ENCODE measurements around the gene NADK2. TPM values are rescaled to one million over a fixed set of nuclear protein-coding genes. Genes with fewer than 3 reads are reported as not detected.

Gene NADK2
- total and polyA plus RNA-seq, 2 donors (not counting 1 experiment from before 2014, with no cell fraction given) = 11.6 to 26.9 TPM

GRCh38 chr5:36217988-36218387 is 23.7 kb downstream of the NADK2 start:
- no peak for DNase-seq (ENCODE audit: low read depth in 2 of 2)
- Histone ChIP-seq H3K4me2 (ENCODE audit: extremely low read depth, insufficient read depth, low read length) (no peak overlapping the region), H3K79me2 (ENCODE audit: control insufficient read depth, insufficient read depth, low read length) (no peaks in the 10 kb centered on the region)

GRCh38 chr5:36217567-36217966 is 24.2 kb downstream of the NADK2 start:
- no peaks in the 10 kb centered on the region for H3K36me3 ChIP-seq (ENCODE audit: control insufficient read depth, insufficient read depth, low read length)
- H4K20me1 ChIP-seq (ENCODE audit: control insufficient read depth, extremely low read depth, insufficient read depth, low read length) = no peaks in the 10 kb centered on the region
- no peaks in the 10 kb centered on the region for H3K4me1 ChIP-seq (ENCODE audit: control insufficient read depth, extremely low read depth, insufficient read depth, low read length)
- no peaks in the 10 kb centered on the region for H3K27me3 ChIP-seq (ENCODE audit: control insufficient read depth, insufficient read depth, low read length)
- H3K4me2 ChIP-seq (ENCODE audit: extremely low read depth, insufficient read depth, low read length) = no peak overlapping the region
- H3K27ac ChIP-seq (ENCODE audit: insufficient read depth, low read length) = no peak overlapping the region
- no peaks in the 10 kb centered on the region for H3K9me3 ChIP-seq (ENCODE audit: control insufficient read depth, insufficient read depth, low read depth, low read length)
- no peak overlapping the region for H3K9ac ChIP-seq (ENCODE audit: insufficient read depth, low read length)
- no peak overlapping the region for H3K4me3 ChIP-seq (replicated peaks in 1 of 4; ENCODE audit: control extremely low read depth in 1 of 4, insufficient read depth in 1 of 4, low read depth in 3 of 4, low read length in 4 of 4)
- DNase-seq (ENCODE audit: low read depth in 2 of 2) = no peak
- no peak overlapping the region for H2AFZ ChIP-seq (ENCODE audit: low read length)
- H3K79me2 ChIP-seq (ENCODE audit: control insufficient read depth, insufficient read depth, low read length) = no peaks in the 10 kb centered on the region
- TF ChIP-seq CTCF (conservative IDR thresholded peaks at IDR 0.05 in 1 of 2, IDR thresholded peaks at IDR 0.05 in 1 of 2; ENCODE audit: low read depth in 1 of 2, low read length in 2 of 2) = no peak
- TF ChIP-seq EZH2 (IDR thresholded peaks at IDR 0.05; ENCODE audit: low read length, missing control alignments) = no peak

More at GRCh38 chr5:36217988-36218387, 23.7 kb downstream of the NADK2 start:
- Histone ChIP-seq H3K9ac (ENCODE audit: insufficient read depth, low read length) (no peak overlapping the region), H3K27ac (ENCODE audit: insufficient read depth, low read length) (no peak overlapping the region), H3K4me1 (ENCODE audit: control insufficient read depth, extremely low read depth, insufficient read depth, low read length) (no peaks in the 10 kb centered on the region), H3K36me3 (ENCODE audit: control insufficient read depth, insufficient read depth, low read length) (no peaks in the 10 kb centered on the region), H3K9me3 (ENCODE audit: control insufficient read depth, insufficient read depth, low read depth, low read length) (no peaks in the 10 kb centered on the region), H3K4me3 (replicated peaks in 1 of 4; ENCODE audit: control extremely low read depth in 1 of 4, insufficient read depth in 1 of 4, low read depth in 3 of 4, low read length in 4 of 4) (no peak overlapping the region), H3K27me3 (ENCODE audit: control insufficient read depth, insufficient read depth, low read length) (no peaks in the 10 kb centered on the region), H4K20me1 (ENCODE audit: control insufficient read depth, extremely low read depth, insufficient read depth, low read length) (no peaks in the 10 kb centered on the region), H2AFZ (ENCODE audit: low read length) (no peak overlapping the region)
- TF ChIP-seq CTCF (conservative IDR thresholded peaks at IDR 0.05 in 1 of 2, IDR thresholded peaks at IDR 0.05 in 1 of 2; ENCODE audit: low read depth in 1 of 2, low read length in 2 of 2) = no peak
- no peak for TF ChIP-seq EZH2 (IDR thresholded peaks at IDR 0.05; ENCODE audit: low read length, missing control alignments)

GRCh38 chr5:36215910-36216309 is 25.8 kb downstream of the NADK2 start:
- Histone ChIP-seq H3K4me3 (replicated peaks in 1 of 4; ENCODE audit: control extremely low read depth in 1 of 4, insufficient read depth in 1 of 4, low read depth in 3 of 4, low read length in 4 of 4) (no peak overlapping the region), H3K27me3 (ENCODE audit: control insufficient read depth, insufficient read depth, low read length) (no peaks in the 10 kb centered on the region), H3K9ac (ENCODE audit: insufficient read depth, low read length) (no peak overlapping the region), H3K4me2 (ENCODE audit: extremely low read depth, insufficient read depth, low read length) (no peak overlapping the region), H2AFZ (ENCODE audit: low read length) (no peak overlapping the region), H3K4me1 (ENCODE audit: control insufficient read depth, extremely low read depth, insufficient read depth, low read length) (no peaks in the 10 kb centered on the region), H3K36me3 (ENCODE audit: control insufficient read depth, insufficient read depth, low read length) (no peaks in the 10 kb centered on the region), H3K9me3 (ENCODE audit: control insufficient read depth, insufficient read depth, low read depth, low read length) (no peaks in the 10 kb centered on the region), H3K27ac (ENCODE audit: insufficient read depth, low read length) (no peak overlapping the region), H4K20me1 (ENCODE audit: control insufficient read depth, extremely low read depth, insufficient read depth, low read length) (no peaks in the 10 kb centered on the region), H3K79me2 (ENCODE audit: control insufficient read depth, insufficient read depth, low read length) (no peaks in the 10 kb centered on the region)
- TF ChIP-seq EZH2 (IDR thresholded peaks at IDR 0.05; ENCODE audit: low read length, missing control alignments) (no peak), CTCF (conservative IDR thresholded peaks at IDR 0.05 in 1 of 2, IDR thresholded peaks at IDR 0.05 in 1 of 2; ENCODE audit: low read depth in 1 of 2, low read length in 2 of 2) (no peak)
- DNase-seq (ENCODE audit: low read depth in 2 of 2) = no peak
